HEK293 (cell line): ENCODE data around the gene SLC48A1.

ENCODE experiments used
- CTCF ChIP-seq: fragments of 450-650 bp; formaldehyde crosslinking; IDR thresholded peaks from 2 replicates; pipeline ENCODE4 v1.5.1; 2016; ENCODE audit warnings: missing biosample characterization, missing genetic modification characterization
- MYNN ChIP-seq: fragments of 450-650 bp; formaldehyde crosslinking; IDR thresholded peaks from 2 replicates; pipeline ENCODE4 v1.5.1; 2016; ENCODE audit warnings: missing biosample characterization, missing genetic modification characterization, borderline replicate concordance

GRCh38 chr12:47811072-47811396, 38.0 kb downstream of the SLC48A1 start:
- no peak for TF ChIP-seq MYNN (tag by site-specific recombination)
- TF ChIP-seq CTCF (tag by site-specific recombination) = no peak
